IMR-90 (cell line): ENCODE results near the gene TGFBR2.
A peak's percentile ranks its signal among the peaks of the same experiment; 100 is the strongest.

ENCODE experiments used
- CEBPB ChIP-seq: IDR thresholded peaks from 2 replicates; pipeline ENCODE4 v1.6.1; 2012; ENCODE audit warnings: low read depth, low read length, improper control_type of control experiment
- CHD1 ChIP-seq: IDR thresholded peaks from 2 replicates; pipeline ENCODE4 v1.6.1; 2012; ENCODE audit warnings: low read depth, low read length, improper control_type of control experiment
- MAFK ChIP-seq: IDR thresholded peaks from 2 replicates; pipeline ENCODE4 v1.6.1; 2012; ENCODE audit warnings: low read depth, low read length, improper control_type of control experiment
- MAZ ChIP-seq: IDR thresholded peaks from 2 replicates; pipeline ENCODE4 v1.6.1; 2012; ENCODE audit warnings: low read depth, mild to moderate bottlenecking, low read length, improper control_type of control experiment, moderate library complexity, borderline replicate concordance
- MXI1 ChIP-seq: IDR thresholded peaks from 2 replicates; pipeline ENCODE4 v1.6.1; 2012; ENCODE audit warnings: low read depth, mild to moderate bottlenecking, low read length, moderate library complexity, borderline replicate concordance
- NFE2L2 ChIP-seq: fragments of 150-350 bp; IDR thresholded peaks from 2 replicates; pipeline ENCODE4 v1.6.1; 2016; ENCODE audit warnings: low read depth, mild to moderate bottlenecking, low read length
- POLR2A ChIP-seq: IDR thresholded peaks from 2 replicates; pipeline ENCODE4 v1.6.1; 2012; ENCODE audit warnings: mild to moderate bottlenecking, low read depth, low read length
- RAD21 ChIP-seq: IDR thresholded peaks from 2 replicates; pipeline ENCODE4 v1.6.1; 2012; ENCODE audit warnings: low read length, improper control_type of control experiment
- RCOR1 ChIP-seq: IDR thresholded peaks from 2 replicates; pipeline ENCODE4 v1.6.1; 2012; ENCODE audit warnings: mild to moderate bottlenecking, low read length, improper control_type of control experiment; ENCODE audit not compliant: insufficient replicate concordance
- RFX5 ChIP-seq: IDR thresholded peaks from 2 replicates; pipeline ENCODE4 v1.8.0; 2012; ENCODE audit warnings: low read depth, mild to moderate bottlenecking, low read length, moderate library complexity
- TF ChIP-seq, protein P1 (sequence below): conservative IDR thresholded peaks from 2 replicates; pipeline ENCODE4 v1.5.1; 2012; ENCODE audit warnings: mild to moderate bottlenecking, low read depth, low read length, improper control_type of control experiment
- TF ChIP-seq, protein P2 (sequence below): fragments of 150-350 bp; IDR thresholded peaks from 2 replicates; pipeline ENCODE4 v1.6.1; 2016; ENCODE audit warnings: low read depth, mild to moderate bottlenecking, low read length, moderate library complexity, borderline replicate concordance
- TF ChIP-seq, protein P3 (sequence below): fragments of 150-350 bp; IDR thresholded peaks from 2 replicates; pipeline ENCODE4 v1.6.1; 2017; ENCODE audit warnings: mild to moderate bottlenecking, antibody characterized with exemption, low read length, low read depth

DNA sequence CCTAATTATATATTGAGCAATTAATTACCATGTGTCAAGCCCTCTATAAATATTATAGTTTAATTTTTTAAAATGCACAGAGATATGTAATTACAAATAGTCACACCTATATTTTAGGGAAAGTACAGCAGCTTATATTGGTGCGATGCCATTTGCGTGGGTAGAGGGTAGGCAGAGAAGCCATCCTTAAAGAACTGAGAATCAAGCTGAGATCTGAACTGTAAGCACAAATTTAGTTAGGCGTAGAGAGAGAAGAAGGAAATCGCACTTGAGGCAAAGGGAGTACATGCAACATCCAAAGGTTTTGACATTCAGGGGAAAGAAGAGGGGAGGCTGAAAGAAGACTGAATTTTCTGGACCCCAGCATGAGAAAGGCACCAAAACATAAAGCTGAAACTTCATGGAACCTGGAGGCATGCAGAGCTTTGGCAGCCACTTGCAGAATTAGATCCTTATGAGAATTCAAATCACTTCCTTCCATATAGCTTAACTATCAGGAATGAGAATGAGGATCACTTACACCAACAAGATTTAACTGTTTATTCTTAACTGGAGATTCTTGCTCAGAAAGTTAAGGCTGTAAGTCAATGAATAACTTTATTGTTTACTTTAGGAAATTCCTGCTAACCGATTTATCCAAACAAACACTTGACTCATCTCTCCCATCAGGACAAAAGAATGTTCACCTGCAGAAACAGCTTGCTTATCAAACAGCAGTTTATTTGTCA lies 114.3 kb downstream of the TGFBR2 start:
- TF ChIP-seq, protein P1, sequence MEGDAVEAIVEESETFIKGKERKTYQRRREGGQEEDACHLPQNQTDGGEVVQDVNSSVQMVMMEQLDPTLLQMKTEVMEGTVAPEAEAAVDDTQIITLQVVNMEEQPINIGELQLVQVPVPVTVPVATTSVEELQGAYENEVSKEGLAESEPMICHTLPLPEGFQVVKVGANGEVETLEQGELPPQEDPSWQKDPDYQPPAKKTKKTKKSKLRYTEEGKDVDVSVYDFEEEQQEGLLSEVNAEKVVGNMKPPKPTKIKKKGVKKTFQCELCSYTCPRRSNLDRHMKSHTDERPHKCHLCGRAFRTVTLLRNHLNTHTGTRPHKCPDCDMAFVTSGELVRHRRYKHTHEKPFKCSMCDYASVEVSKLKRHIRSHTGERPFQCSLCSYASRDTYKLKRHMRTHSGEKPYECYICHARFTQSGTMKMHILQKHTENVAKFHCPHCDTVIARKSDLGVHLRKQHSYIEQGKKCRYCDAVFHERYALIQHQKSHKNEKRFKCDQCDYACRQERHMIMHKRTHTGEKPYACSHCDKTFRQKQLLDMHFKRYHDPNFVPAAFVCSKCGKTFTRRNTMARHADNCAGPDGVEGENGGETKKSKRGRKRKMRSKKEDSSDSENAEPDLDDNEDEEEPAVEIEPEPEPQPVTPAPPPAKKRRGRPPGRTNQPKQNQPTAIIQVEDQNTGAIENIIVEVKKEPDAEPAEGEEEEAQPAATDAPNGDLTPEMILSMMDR = no peak
- TF ChIP-seq POLR2A (no peak), MXI1 (no peak), MAFK (no peak), MAZ (no peak), NFE2L2 (no peak), CHD1 (no peak), CEBPB (no peak), RCOR1 (peak; percentile 21), RAD21 (no peak), RFX5 (no peak)
- TF ChIP-seq, protein P2, sequence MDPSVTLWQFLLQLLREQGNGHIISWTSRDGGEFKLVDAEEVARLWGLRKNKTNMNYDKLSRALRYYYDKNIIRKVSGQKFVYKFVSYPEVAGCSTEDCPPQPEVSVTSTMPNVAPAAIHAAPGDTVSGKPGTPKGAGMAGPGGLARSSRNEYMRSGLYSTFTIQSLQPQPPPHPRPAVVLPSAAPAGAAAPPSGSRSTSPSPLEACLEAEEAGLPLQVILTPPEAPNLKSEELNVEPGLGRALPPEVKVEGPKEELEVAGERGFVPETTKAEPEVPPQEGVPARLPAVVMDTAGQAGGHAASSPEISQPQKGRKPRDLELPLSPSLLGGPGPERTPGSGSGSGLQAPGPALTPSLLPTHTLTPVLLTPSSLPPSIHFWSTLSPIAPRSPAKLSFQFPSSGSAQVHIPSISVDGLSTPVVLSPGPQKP = no peak
- TF ChIP-seq, protein P3, sequence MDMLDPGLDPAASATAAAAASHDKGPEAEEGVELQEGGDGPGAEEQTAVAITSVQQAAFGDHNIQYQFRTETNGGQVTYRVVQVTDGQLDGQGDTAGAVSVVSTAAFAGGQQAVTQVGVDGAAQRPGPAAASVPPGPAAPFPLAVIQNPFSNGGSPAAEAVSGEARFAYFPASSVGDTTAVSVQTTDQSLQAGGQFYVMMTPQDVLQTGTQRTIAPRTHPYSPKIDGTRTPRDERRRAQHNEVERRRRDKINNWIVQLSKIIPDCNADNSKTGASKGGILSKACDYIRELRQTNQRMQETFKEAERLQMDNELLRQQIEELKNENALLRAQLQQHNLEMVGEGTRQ = no peak
